ENCODE results near the gene CYP11A1.

Gene CYP11A1

GRCh38 chr15:74405823-74406222, 38.4 kb upstream of the CYP11A1 start:
- Mint-ChIP-seq H3K9me3 (ENCODE audit: low read depth) (no peaks in the 10 kb centered on the region), H3K27ac (no peak overlapping the region), H3K4me1 (ENCODE audit: low read depth) (peaks cover 57% of the 10 kb centered on the region), H3K27me3 (no peaks in the 10 kb centered on the region), H3K36me3 (peaks cover 6% of the 10 kb centered on the region), H3K4me3 (no peak overlapping the region)

GRCh38 chr15:74403991-74404563, 36.6 kb upstream of the CYP11A1 start:
- Mint-ChIP-seq H3K36me3 (peaks cover 6% of the 10 kb centered on the region), H3K4me1 (ENCODE audit: low read depth) (peaks cover 72% of the 10 kb centered on the region), H3K27me3 (no peaks in the 10 kb centered on the region), H3K4me3 (peak overlapping the region; percentile 65), H3K9me3 (ENCODE audit: low read depth) (no peaks in the 10 kb centered on the region), H3K27ac (peak overlapping the region; percentile 85)

DNA sequence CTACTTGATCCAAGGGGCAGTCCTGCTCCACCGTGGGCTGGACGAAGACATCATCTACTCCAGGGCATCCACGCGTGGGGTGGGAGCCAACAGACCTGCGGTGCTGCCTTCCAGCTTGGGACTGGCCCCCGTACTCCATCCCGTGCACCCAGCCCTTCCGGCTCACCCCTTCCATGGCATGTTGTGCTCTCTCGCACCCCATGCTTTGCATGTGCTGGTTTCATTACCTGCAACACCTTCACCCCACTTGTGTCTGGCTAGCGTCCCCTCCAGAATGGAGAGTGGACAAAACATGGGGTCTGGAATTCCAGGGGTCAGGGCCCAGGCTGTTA, 36.1 kb upstream of the CYP11A1 start:
- Mint-ChIP-seq H3K9me3 (ENCODE audit: low read depth) (no peaks in the 10 kb centered on the region), H3K36me3 (peaks cover 5% of the 10 kb centered on the region), H3K27ac (peak overlapping the region; percentile 85), H3K4me3 (peak overlapping the region; percentile 65), H3K27me3 (no peaks in the 10 kb centered on the region), H3K4me1 (ENCODE audit: low read depth) (peaks cover 75% of the 10 kb centered on the region)

GRCh38 chr15:74402873-74403587, 35.6 kb upstream of the CYP11A1 start:
- peaks cover 3% of the 10 kb centered on the region for H3K36me3 Mint-ChIP-seq
- peak overlapping the region; percentile 65 for H3K4me3 Mint-ChIP-seq
- H3K4me1 Mint-ChIP-seq (ENCODE audit: low read depth), result peaks cover 78% of the 10 kb centered on the region
- peak overlapping the region; percentile 85 for H3K27ac Mint-ChIP-seq
- no peaks in the 10 kb centered on the region for H3K27me3 Mint-ChIP-seq
- H3K9me3 Mint-ChIP-seq (ENCODE audit: low read depth), result no peaks in the 10 kb centered on the region

DNA sequence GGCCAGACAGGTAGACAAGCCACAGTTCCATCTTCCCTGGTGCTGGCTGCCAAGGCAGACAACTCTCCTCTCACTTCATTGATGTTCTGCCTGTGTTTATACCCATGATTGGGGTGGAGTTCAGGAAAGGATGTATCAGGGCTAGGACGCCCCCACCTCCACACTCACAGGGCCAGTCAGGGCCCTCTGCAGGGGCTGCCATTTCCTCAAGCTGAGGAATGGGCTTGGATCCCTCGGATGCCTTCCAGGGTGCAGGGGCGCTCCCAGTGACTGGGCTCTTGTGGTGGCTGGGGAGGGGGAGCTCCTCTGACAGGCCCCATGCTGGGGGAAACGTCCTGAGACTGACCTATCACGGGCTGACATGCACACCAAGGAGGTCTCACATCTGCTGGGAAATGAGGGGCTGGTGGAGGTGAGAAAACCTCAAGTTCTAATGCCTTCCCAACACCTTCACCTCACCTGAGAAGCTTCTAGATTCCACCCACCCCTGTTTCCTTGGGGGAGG, 34.9 kb upstream of the CYP11A1 start:
- peak overlapping the region; percentile 85 for H3K27ac Mint-ChIP-seq
- H3K4me3 Mint-ChIP-seq, result peak overlapping the region; percentile 65
- H3K4me1 Mint-ChIP-seq (ENCODE audit: low read depth), result peaks cover 84% of the 10 kb centered on the region
- peaks cover 3% of the 10 kb centered on the region for H3K36me3 Mint-ChIP-seq
- no peaks in the 10 kb centered on the region for H3K27me3 Mint-ChIP-seq
- H3K9me3 Mint-ChIP-seq (ENCODE audit: low read depth), result no peaks in the 10 kb centered on the region

DNA sequence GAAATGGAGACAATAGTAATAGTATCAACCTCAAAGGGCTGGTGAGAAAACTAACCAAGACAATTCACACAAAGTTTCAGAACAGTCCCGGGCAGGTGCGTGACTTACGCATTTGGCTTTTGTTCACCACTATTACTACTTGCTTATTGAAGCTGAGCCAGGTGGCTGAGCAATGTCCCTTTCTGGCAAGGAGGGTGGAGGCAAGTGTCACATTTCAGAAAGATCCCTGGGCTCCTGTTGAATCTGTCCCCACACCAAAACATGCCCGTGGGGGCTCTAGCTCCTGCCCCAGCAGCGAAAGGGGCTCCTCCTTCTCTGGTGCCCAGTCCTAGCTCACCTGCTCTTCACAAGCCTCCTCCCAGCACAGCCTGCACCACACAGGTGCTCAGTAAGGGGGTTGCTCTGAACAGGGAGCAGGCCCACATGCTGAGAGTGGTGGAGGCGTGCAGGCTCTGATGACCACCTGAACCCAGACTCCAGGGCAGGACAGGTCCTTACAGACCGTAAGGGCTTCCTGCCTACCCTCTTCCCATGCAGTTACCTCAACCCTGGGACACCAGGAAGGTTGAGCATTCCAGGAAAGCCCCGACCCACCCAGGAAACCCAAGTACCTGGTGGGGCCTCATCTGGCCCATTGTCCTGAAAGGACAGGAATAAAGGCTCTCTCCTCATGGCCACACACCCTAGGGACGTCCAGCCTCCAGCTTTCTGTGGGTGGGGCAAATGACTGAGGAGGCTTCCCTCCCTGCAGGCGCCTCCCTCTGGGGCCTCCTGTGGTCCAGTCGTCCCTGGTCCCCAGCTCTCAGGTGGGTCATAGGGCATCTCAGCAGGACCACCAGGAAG, 33.7 kb upstream of the CYP11A1 start:
- Mint-ChIP-seq H3K4me3 (peak overlapping the region; percentile 72), H3K9me3 (ENCODE audit: low read depth) (no peaks in the 10 kb centered on the region), H3K36me3 (no peaks in the 10 kb centered on the region), H3K27me3 (no peaks in the 10 kb centered on the region), H3K27ac (peak overlapping the region; percentile 85), H3K4me1 (ENCODE audit: low read depth) (peaks cover 90% of the 10 kb centered on the region)

GRCh38 chr15:74400313-74400860, 32.9 kb upstream of the CYP11A1 start:
- peak overlapping the region; percentile 72 for H3K4me3 Mint-ChIP-seq
- H3K4me1 Mint-ChIP-seq (ENCODE audit: low read depth), result peaks cover 89% of the 10 kb centered on the region
- H3K27ac Mint-ChIP-seq, result peak overlapping the region; percentile 85
- H3K27me3 Mint-ChIP-seq, result no peaks in the 10 kb centered on the region
- H3K9me3 Mint-ChIP-seq (ENCODE audit: low read depth), result no peaks in the 10 kb centered on the region
- no peaks in the 10 kb centered on the region for H3K36me3 Mint-ChIP-seq

GRCh38 chr15:74399511-74400312, 32.3 kb upstream of the CYP11A1 start:
- no peaks in the 10 kb centered on the region for H3K9me3 Mint-ChIP-seq (ENCODE audit: low read depth)
- H3K4me3 Mint-ChIP-seq, result peak overlapping the region; percentile 72
- peak overlapping the region; percentile 85 for H3K27ac Mint-ChIP-seq
- no peaks in the 10 kb centered on the region for H3K36me3 Mint-ChIP-seq
- peaks cover 95% of the 10 kb centered on the region for H3K4me1 Mint-ChIP-seq (ENCODE audit: low read depth)
- H3K27me3 Mint-ChIP-seq, result no peaks in the 10 kb centered on the region

- H3K27ac Mint-ChIP-seq, result peak overlapping the region; percentile 97
- peaks cover 94% of the 10 kb centered on the region for H3K4me1 Mint-ChIP-seq (ENCODE audit: low read depth)
- no peaks in the 10 kb centered on the region for H3K9me3 Mint-ChIP-seq (ENCODE audit: low read depth)
- H3K27me3 Mint-ChIP-seq, result no peaks in the 10 kb centered on the region
- no peaks in the 10 kb centered on the region for H3K36me3 Mint-ChIP-seq
- peak overlapping the region; percentile 72 for H3K4me3 Mint-ChIP-seq
Observed at GRCh38 chr15:74399100-74399499, 31.7 kb upstream of the CYP11A1 start.

GRCh38 chr15:74398183-74398582, 30.7 kb upstream of the CYP11A1 start:
- peak overlapping the region; percentile 97 for H3K27ac Mint-ChIP-seq
- H3K4me3 Mint-ChIP-seq, result peak overlapping the region; percentile 74
- no peaks in the 10 kb centered on the region for H3K27me3 Mint-ChIP-seq
- no peaks in the 10 kb centered on the region for H3K9me3 Mint-ChIP-seq (ENCODE audit: low read depth)
- peaks cover 93% of the 10 kb centered on the region for H3K4me1 Mint-ChIP-seq (ENCODE audit: low read depth)
- H3K36me3 Mint-ChIP-seq, result no peaks in the 10 kb centered on the region

DNA sequence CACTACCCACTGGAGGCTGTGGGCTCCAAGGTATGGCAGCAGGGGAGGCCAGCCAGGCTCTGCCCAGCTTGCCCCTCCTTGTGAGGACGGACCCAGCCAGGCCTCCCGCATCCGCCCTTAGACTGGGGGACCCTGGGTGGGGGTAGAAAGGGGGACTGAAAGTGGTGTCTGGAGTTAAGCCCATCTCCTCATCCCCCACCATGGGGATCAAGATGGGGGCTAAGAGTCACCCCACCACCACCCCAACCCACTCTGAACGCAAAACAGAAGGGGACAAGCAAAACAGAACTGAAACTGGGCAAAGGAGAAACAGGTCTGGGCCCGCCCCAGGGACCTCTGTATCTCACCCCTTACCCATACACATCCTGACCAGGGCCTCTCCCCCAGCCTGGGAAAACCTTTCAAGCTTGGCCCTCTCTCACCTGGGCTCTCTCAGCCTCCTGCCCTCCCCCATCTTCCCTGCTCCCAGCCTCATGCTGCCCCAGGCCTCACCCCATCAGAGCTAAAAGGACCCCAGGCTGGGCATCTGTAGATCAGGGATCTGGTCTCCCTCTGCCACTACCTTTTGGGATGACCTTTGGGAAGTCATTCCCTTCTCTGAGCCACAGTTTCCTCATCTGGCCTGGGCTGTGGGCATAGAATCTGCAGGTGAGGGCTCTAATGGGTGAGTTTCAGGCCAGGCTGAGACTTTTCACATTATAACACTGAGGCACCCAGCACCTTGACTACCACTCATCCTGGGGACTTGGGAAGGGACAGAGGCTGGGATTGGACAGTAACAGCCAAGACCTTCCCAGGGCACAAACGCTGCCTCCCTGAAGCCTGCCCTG, 30.0 kb upstream of the CYP11A1 start:
- Mint-ChIP-seq H3K27ac (peak overlapping the region; percentile 97), H3K4me1 (ENCODE audit: low read depth) (peaks cover 93% of the 10 kb centered on the region), H3K9me3 (ENCODE audit: low read depth) (no peaks in the 10 kb centered on the region), H3K4me3 (peak overlapping the region; percentile 74), H3K36me3 (no peaks in the 10 kb centered on the region), H3K27me3 (no peaks in the 10 kb centered on the region)

- Mint-ChIP-seq H3K9me3 (ENCODE audit: low read depth) (no peaks in the 10 kb centered on the region), H3K36me3 (no peaks in the 10 kb centered on the region), H3K27me3 (no peaks in the 10 kb centered on the region), H3K4me1 (ENCODE audit: low read depth) (peaks cover 92% of the 10 kb centered on the region), H3K4me3 (peak overlapping the region; percentile 74), H3K27ac (peak overlapping the region; percentile 97)
Observed at GRCh38 chr15:74396445-74397238, 29.2 kb upstream of the CYP11A1 start.

DNA sequence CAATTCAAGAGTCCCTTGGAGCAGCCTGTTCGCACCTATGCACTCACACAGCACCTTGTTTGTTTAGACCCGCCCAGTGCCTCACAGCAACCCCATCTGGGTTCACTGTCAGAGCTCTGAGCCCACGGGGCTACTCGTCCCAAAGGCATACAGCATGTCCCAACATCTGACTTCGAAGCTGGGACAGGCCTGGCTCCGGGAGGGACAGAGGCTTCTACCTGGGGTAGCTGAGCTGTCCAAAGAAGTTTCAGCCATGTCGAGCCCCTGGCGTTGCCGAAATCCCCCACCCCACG, 28.6 kb upstream of the CYP11A1 start:
- peaks cover 92% of the 10 kb centered on the region for H3K4me1 Mint-ChIP-seq (ENCODE audit: low read depth)
- H3K27ac Mint-ChIP-seq, result peak overlapping the region; percentile 97
- H3K36me3 Mint-ChIP-seq, result no peaks in the 10 kb centered on the region
- no peaks in the 10 kb centered on the region for H3K9me3 Mint-ChIP-seq (ENCODE audit: low read depth)
- no peaks in the 10 kb centered on the region for H3K27me3 Mint-ChIP-seq
- H3K4me3 Mint-ChIP-seq, result peak overlapping the region; percentile 40

Measured in activated naive CD8-positive, alpha-beta T cell (primary cell).